ENCODE data around the gene UBE2I. TPM values are rescaled to one million over a fixed set of nuclear protein-coding genes. Genes with fewer than 3 reads are reported as not detected.

UBE2I gene
- total RNA-seq, 1 experiment from 2014 or later, result 361 TPM

GRCh38 chr16:1285669-1286512 is 23.5 kb upstream of the UBE2I start:
- TF ChIP-seq CTCF (conservative IDR thresholded peaks at IDR 0.05; ENCODE audit: low read depth, low read length) (no peak; the same call in 1 of the 2 replicates), EZH2 (IDR thresholded peaks at IDR 0.05; ENCODE audit: borderline replicate concordance, low read depth, low read length, poor library complexity, severe bottlenecking) (no peak)
- no peak overlapping the region for H3K4me3 ChIP-seq (ENCODE audit: low read depth, low read length, poor library complexity, severe bottlenecking)
- POLR2A ChIA-PET (ENCODE audit: low non-redundant PET), result no interaction called here
- BruUV-seq (replicated peaks), result no TSS peak
- no peak overlapping the region for H3K27ac ChIP-seq (ENCODE audit: low read depth, low read length, poor library complexity, severe bottlenecking)
- intact Hi-C loops (cut with micrococcal nuclease; ENCODE audit: unreplicated experiment), result no loop called here
- H3K9me3 ChIP-seq (ENCODE audit: low read depth, low read length, poor library complexity, severe bottlenecking), result no peaks in the 10 kb centered on the region
- CTCF ChIA-PET, result no interaction called here
- H3K36me3 ChIP-seq (ENCODE audit: insufficient read depth, low read length, poor library complexity, severe bottlenecking), result no peaks in the 10 kb centered on the region
- DNase-seq (ENCODE audit: low spot score), result no peak
- no peaks in the 10 kb centered on the region for H3K27me3 ChIP-seq (replicated peaks; ENCODE audit: insufficient read depth, low read depth, low read length, poor library complexity)
- peaks cover 11% of the 10 kb centered on the region for H3K4me1 ChIP-seq (ENCODE audit: insufficient read depth, low read length, poor library complexity, severe bottlenecking)

DNA sequence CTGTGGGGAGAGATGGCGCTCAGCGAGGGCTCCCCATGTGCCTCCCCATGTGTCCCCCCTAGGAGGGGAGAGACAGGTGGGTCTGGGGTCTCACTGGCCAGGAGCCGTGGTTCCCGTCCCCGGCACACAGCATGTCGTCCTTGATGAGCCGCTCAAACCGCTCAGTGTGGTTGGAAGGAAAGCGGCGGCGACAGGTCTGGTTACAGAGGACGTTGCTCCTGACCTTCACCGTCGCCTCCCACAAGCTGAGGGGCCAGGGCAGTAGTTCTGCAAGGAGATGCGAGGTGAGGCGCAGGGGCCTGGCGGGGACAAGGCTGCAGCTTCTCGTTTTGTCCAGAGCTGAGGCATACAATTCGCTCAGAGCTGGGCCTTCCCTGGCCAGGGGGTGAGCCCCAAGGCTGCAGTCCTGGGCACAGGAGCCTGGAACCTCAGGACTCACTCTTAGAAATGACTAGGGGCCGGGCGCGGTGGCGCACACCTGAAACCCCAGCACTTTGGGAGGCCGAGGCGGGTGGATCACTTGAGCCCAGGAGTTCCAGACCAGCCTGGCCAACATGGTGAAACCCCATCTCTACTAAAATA is 22.8 kb upstream of the UBE2I start:
- H3K27ac ChIP-seq (ENCODE audit: low read depth, low read length, poor library complexity, severe bottlenecking), result no peak overlapping the region
- no peak for DNase-seq (ENCODE audit: low spot score)
- no peak overlapping the region for H3K4me3 ChIP-seq (ENCODE audit: low read depth, low read length, poor library complexity, severe bottlenecking)
- ChIA-PET CTCF (no interaction called here), POLR2A (ENCODE audit: low non-redundant PET) (no interaction called here)
- no peaks in the 10 kb centered on the region for H3K9me3 ChIP-seq (ENCODE audit: low read depth, low read length, poor library complexity, severe bottlenecking)
- TF ChIP-seq CTCF (conservative IDR thresholded peaks at IDR 0.05; ENCODE audit: low read depth, low read length) (no peak), EZH2 (IDR thresholded peaks at IDR 0.05; ENCODE audit: borderline replicate concordance, low read depth, low read length, poor library complexity, severe bottlenecking) (no peak)
- no peaks in the 10 kb centered on the region for H3K27me3 ChIP-seq (replicated peaks; ENCODE audit: insufficient read depth, low read depth, low read length, poor library complexity)
- H3K4me1 ChIP-seq (ENCODE audit: insufficient read depth, low read length, poor library complexity, severe bottlenecking), result peaks cover 11% of the 10 kb centered on the region
- H3K36me3 ChIP-seq (ENCODE audit: insufficient read depth, low read length, poor library complexity, severe bottlenecking), result no peaks in the 10 kb centered on the region
- intact Hi-C loops (cut with micrococcal nuclease; ENCODE audit: unreplicated experiment), result no loop called here
- no TSS peak for BruUV-seq (replicated peaks)

DNA sequence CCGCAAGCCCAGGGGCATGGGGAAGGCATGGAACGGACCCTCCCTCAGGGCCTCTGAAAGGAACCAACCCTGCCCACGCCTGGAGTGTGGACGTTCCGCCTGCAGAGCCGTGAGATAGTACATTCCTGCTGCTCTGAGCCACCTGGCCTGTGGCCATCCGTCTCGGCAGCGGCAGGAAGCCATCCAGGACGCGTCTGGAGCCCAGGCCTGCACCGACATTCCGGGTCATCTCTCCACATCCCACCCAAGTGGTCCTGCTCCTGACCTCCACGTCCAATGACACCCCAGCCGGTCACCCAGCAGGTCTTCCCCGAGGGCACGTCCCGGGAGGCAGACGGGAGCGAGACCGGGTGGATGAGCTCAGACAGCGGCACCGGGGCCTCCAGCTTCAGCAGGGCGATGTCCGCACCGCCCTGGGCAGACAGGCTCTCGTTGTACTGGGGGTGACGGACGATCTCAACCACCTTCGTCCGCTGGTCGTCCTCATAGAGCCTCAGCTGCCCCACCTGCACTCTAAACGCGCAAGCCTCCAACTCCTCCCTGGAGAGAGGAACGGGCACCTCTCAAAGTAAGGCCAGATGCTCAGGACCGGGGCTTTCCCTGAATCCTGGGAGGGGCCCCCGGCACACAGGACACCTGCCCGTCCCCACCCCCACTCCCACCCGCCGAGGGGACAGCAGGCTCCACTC is 21.3 kb upstream of the UBE2I start:
- Histone ChIP-seq H3K4me1 (ENCODE audit: insufficient read depth, low read length, poor library complexity, severe bottlenecking) (peaks cover 10% of the 10 kb centered on the region), H3K27ac (ENCODE audit: low read depth, low read length, poor library complexity, severe bottlenecking) (no peak overlapping the region), H3K4me3 (ENCODE audit: low read depth, low read length, poor library complexity, severe bottlenecking) (no peak overlapping the region), H3K9me3 (ENCODE audit: low read depth, low read length, poor library complexity, severe bottlenecking) (no peaks in the 10 kb centered on the region), H3K36me3 (ENCODE audit: insufficient read depth, low read length, poor library complexity, severe bottlenecking) (no peaks in the 10 kb centered on the region), H3K27me3 (replicated peaks; ENCODE audit: insufficient read depth, low read depth, low read length, poor library complexity) (no peaks in the 10 kb centered on the region)
- ChIA-PET POLR2A (ENCODE audit: low non-redundant PET) (no interaction called here), CTCF (no interaction called here)
- no peak for TF ChIP-seq EZH2 (IDR thresholded peaks at IDR 0.05; ENCODE audit: borderline replicate concordance, low read depth, low read length, poor library complexity, severe bottlenecking)
- TF ChIP-seq CTCF (conservative IDR thresholded peaks at IDR 0.05; ENCODE audit: low read depth, low read length), result no peak
- no peak for DNase-seq (ENCODE audit: low spot score)
- intact Hi-C loops (cut with micrococcal nuclease; ENCODE audit: unreplicated experiment), result no loop called here
- BruUV-seq (replicated peaks), result no TSS peak

Data from A673 (cell line).